Body of pancreas (tissue), 4 donors: ENCODE measurements around the gene SYT11. TPM values are rescaled to one million over a fixed set of nuclear protein-coding genes. Genes with fewer than 3 reads are reported as not detected.

ENCODE experiments used
- ATAC-seq: fragments of 150-250 bp; one replicate; pipeline ENCODE4 v1.9.1; 2016
- DNase-seq, 4 donors: peaks; one replicate each; pipeline ENCODE4 v3.0.0-alpha.2; 2019
- H3K27ac ChIP-seq, 4 donors: fragments of 200-600 bp; sonication (generic); 1 replicate in 3 of 4; 2 replicates in 1 of 4; pipeline versions ENCODE4 v1.5.1 to v1.6.1; 2016 to 2019; ENCODE audit warnings: mild to moderate bottlenecking in 1 of 4, mixed read lengths in 1 of 4, moderate library complexity in 1 of 4
- H3K27me3 ChIP-seq, 2 donors: fragments of 200-600 bp; sonication (generic); one replicate each; pipeline ENCODE4 v1.6.0; 2016; ENCODE audit warnings: mild to moderate bottlenecking in 1 of 2
- H3K36me3 ChIP-seq, 2 donors: fragments of 200-600 bp; sonication (generic); replicated peaks in 1 of 2; 2 replicates each; pipeline ENCODE4 v1.5.1; 2016; ENCODE audit warnings: low read depth in 2 of 2; ENCODE audit not compliant: insufficient read depth in 1 of 2
- H3K4me1 ChIP-seq: fragments of 200-600 bp; sonication (generic); one replicate; pipeline ENCODE4 v1.6.0; 2016
- H3K4me3 ChIP-seq, 2 donors: fragments of 200-600 bp; sonication (generic); 1 replicate in 1 of 2; 2 replicates in 1 of 2; pipeline ENCODE4 v1.5.1; 2016 to 2019
- H3K9me3 ChIP-seq, 3 donors: fragments of 200-600 bp; sonication (generic); 1 replicate in 2 of 3; 2 replicates in 1 of 3; pipeline ENCODE4 v1.5.1; 2016
- POLR2A ChIP-seq, 3 donors: fragments of 450-650 bp; IDR thresholded peaks; one replicate each; pipeline ENCODE4 v1.6.1; 2016; ENCODE audit warnings: antibody characterized with exemption in 3 of 3, mild to moderate bottlenecking in 2 of 3
- WGBS, 2 donors: methylation state at CpG; one replicate each; pipeline ENCODE4 v1.1.5; 2017; 5-methylcytosine and 5-hydroxymethylcytosine counted together
- intact Hi-C: fragments of 100-400 bp; cut with DNase I; formaldehyde crosslinking; loops from one replicate; pipeline ENCODE4 v1.15.1; 2023
- total RNA-seq, 2 donors: library from RNA; depleted of rRNA; stranded (reverse); fragments of >200 nt; gene quantifications; one replicate each; pipeline ENCODE4 v1.1.0, GENCODE V29; 2016
- TF ChIP-seq, protein P1 (sequence below), 7 experiments: fragments of 450-650 bp in 4 of 7; fragments of 200-600 bp in 3 of 7; sonication (generic) in 3 of 7; IDR thresholded peaks; one replicate each; pipeline ENCODE4 v1.5.1; 2016 to 2019; ENCODE audit warnings: antibody characterized with exemption in 7 of 7

SYT11 gene
- total RNA-seq, 2 donors from 2014 or later: 1.3 to 5.4 TPM

DNA sequence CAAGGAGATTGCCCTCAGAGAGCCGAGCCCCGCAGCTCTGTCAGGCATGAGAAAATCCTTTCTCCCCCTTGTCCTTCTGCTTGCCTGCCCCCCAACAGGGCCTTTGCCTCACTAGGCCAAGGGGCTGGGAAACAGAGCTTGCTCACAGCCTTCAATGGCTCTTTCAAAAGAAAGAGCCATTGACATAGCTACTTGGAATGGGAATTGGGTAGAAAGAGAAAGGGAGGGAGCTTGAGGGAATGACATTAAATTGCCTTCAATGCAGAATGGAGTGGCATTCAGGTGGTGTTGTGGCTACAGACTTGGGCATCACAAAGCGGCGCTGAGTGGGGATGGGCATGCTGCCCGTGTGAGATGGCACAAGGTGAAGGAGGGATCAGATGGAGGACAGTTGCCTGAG is 13.2 kb downstream of the SYT11 start:
- no peak overlapping the region for H3K27ac ChIP-seq
- DNase-seq (no peak), ATAC-seq (no peak)
- no peaks in the 10 kb centered on the region for H3K36me3 ChIP-seq
- H3K27me3 ChIP-seq: no peaks in the 10 kb centered on the region
- no peak overlapping the region for H3K4me3 ChIP-seq
- peaks cover 9% of the 10 kb centered on the region for H3K4me1 ChIP-seq
- TF ChIP-seq POLR2A (IDR thresholded peaks at IDR 0.05): no peak
- TF ChIP-seq, protein P1, sequence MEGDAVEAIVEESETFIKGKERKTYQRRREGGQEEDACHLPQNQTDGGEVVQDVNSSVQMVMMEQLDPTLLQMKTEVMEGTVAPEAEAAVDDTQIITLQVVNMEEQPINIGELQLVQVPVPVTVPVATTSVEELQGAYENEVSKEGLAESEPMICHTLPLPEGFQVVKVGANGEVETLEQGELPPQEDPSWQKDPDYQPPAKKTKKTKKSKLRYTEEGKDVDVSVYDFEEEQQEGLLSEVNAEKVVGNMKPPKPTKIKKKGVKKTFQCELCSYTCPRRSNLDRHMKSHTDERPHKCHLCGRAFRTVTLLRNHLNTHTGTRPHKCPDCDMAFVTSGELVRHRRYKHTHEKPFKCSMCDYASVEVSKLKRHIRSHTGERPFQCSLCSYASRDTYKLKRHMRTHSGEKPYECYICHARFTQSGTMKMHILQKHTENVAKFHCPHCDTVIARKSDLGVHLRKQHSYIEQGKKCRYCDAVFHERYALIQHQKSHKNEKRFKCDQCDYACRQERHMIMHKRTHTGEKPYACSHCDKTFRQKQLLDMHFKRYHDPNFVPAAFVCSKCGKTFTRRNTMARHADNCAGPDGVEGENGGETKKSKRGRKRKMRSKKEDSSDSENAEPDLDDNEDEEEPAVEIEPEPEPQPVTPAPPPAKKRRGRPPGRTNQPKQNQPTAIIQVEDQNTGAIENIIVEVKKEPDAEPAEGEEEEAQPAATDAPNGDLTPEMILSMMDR (IDR thresholded peaks at IDR 0.05): no peak
- intact Hi-C loops: no loop called here
- 86 to 88% methylated on average over 4 to 5 of the region's 5 CpGs for WGBS, 2 donors
- no peaks in the 10 kb centered on the region for H3K9me3 ChIP-seq

DNA sequence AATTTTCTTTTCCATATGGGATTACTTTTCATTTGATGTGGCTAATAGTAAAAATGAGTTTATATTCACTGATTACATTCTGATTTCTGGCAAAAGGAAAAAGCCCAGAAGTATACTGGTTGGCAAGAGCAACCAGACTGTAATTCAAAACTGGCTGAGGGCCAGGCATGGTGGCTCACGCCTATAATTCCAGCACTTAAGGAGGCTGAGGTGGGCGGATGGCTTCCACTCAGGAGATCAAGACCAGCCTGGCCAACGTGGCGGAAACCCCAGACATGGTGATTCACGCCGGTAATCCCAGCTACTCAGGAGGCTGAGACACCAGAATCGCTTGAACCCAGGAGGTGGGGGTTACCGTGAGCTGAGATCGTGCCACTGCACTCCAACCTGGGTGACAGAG is 14.5 kb downstream of the SYT11 start:
- TF ChIP-seq, protein P1 (IDR thresholded peaks at IDR 0.05): no peak
- no peak for TF ChIP-seq POLR2A (IDR thresholded peaks at IDR 0.05)
- intact Hi-C loops: no loop called here
- Histone ChIP-seq H3K4me1 (peaks cover 9% of the 10 kb centered on the region), H3K27ac (no peak overlapping the region), H3K27me3 (no peaks in the 10 kb centered on the region), H3K36me3 (no peaks in the 10 kb centered on the region), H3K4me3 (no peak overlapping the region), H3K9me3 (no peaks in the 10 kb centered on the region)
- no peak for DNase-seq
- ATAC-seq: no peak
- 62 to 80% methylated on average over 9 of the region's 9 CpGs for WGBS, 2 donors

GRCh38 chr1:155877945-155878344 is 18.6 kb downstream of the SYT11 start:
- Histone ChIP-seq H3K27ac (no peak overlapping the region), H3K27me3 (no peaks in the 10 kb centered on the region), H3K4me3 (no peak overlapping the region), H3K4me1 (no peaks in the 10 kb centered on the region), H3K9me3 (no peaks in the 10 kb centered on the region), H3K36me3 (no peaks in the 10 kb centered on the region)
- ATAC-seq (no peak), DNase-seq (no peak)
- intact Hi-C loops: no loop called here
- TF ChIP-seq, protein P1 (IDR thresholded peaks at IDR 0.05): no peak
- no peak for TF ChIP-seq POLR2A (IDR thresholded peaks at IDR 0.05)
- 66 to 85% methylated on average over 2 of the region's 2 CpGs for WGBS, 2 donors

- Histone ChIP-seq H3K36me3 (no peaks in the 10 kb centered on the region), H3K9me3 (no peaks in the 10 kb centered on the region), H3K4me3 (no peak overlapping the region), H3K27ac (no peak overlapping the region), H3K27me3 (no peaks in the 10 kb centered on the region), H3K4me1 (no peaks in the 10 kb centered on the region)
- ATAC-seq: no peak
- no peak for DNase-seq
- no peak for TF ChIP-seq POLR2A (IDR thresholded peaks at IDR 0.05)
- intact Hi-C loops: no loop called here
- 86 to 90% methylated on average over 2 of the region's 2 CpGs for WGBS, 2 donors
Measured at GRCh38 chr1:155880251-155880650, 20.9 kb downstream of the SYT11 start.

- Histone ChIP-seq H3K27ac (no peak overlapping the region), H3K36me3 (no peaks in the 10 kb centered on the region), H3K9me3 (no peaks in the 10 kb centered on the region), H3K4me3 (no peak overlapping the region), H3K4me1 (no peaks in the 10 kb centered on the region), H3K27me3 (no peaks in the 10 kb centered on the region)
- intact Hi-C loops: no loop called here
- DNase-seq: no peak
- TF ChIP-seq POLR2A (IDR thresholded peaks at IDR 0.05): no peak
- TF ChIP-seq, protein P1 (IDR thresholded peaks at IDR 0.05): no peak
- 71 to 78% methylated on average over 6 of the region's 6 CpGs for WGBS, 2 donors
- no peak for ATAC-seq
Measured at GRCh38 chr1:155880950-155881349, 21.6 kb downstream of the SYT11 start.
